DOHH2 (cell line): Measurements from ENCODE around the gene NSUN3.

Source experiments
- H3F3A ChIP-seq: fragments of 200-600 bp; sonication (generic), shearing (Covaris generic); 2 replicates; pipeline ENCODE4 v1.6.0; 2016; ENCODE audit warnings: antibody characterized with exemption, mild to moderate bottlenecking; ENCODE audit not compliant: control insufficient read depth, insufficient read depth
- H3K27ac ChIP-seq: fragments of 200-600 bp; sonication (generic); 2 replicates; pipeline ENCODE4 v1.5.1; 2014; ENCODE audit warnings: low read depth, mild to moderate bottlenecking, low read length, moderate library complexity
- H3K27me3 ChIP-seq: fragments of 200-600 bp; sonication (generic); 2 replicates; pipeline ENCODE4 v1.6.1; 2014; ENCODE audit warnings: mild to moderate bottlenecking, low read length, mixed read lengths; ENCODE audit not compliant: control insufficient read depth
- H3K36me3 ChIP-seq: fragments of 200-600 bp; sonication (generic); 2 replicates; pipeline ENCODE4 v1.6.1; 2014; ENCODE audit warnings: mild to moderate bottlenecking, low read length, moderate library complexity, mixed read lengths; ENCODE audit not compliant: control insufficient read depth
- H3K4me1 ChIP-seq: fragments of 200-600 bp; sonication (generic); 2 replicates; pipeline ENCODE4 v1.6.1; 2014; ENCODE audit warnings: mild to moderate bottlenecking, low read length, mixed read lengths; ENCODE audit not compliant: control insufficient read depth
- H3K4me2 ChIP-seq: fragments of 200-600 bp; sonication (generic); 2 replicates; pipeline ENCODE4 v1.6.0; 2014; ENCODE audit warnings: mild to moderate bottlenecking, low read length, moderate library complexity
- H3K4me3 ChIP-seq: fragments of 200-600 bp; sonication (generic); 2 replicates; pipeline ENCODE4 v1.5.1; 2014; ENCODE audit warnings: mild to moderate bottlenecking, low read length, mixed read lengths
- H3K79me2 ChIP-seq: fragments of 200-600 bp; sonication (generic); 2 replicates; pipeline ENCODE4 v1.6.1; 2014; ENCODE audit warnings: mild to moderate bottlenecking, low read length, mixed read lengths; ENCODE audit not compliant: control insufficient read depth
- H3K9me2 ChIP-seq: fragments of 200-600 bp; sonication (generic); replicated peaks from 2 replicates; pipeline ENCODE4 v1.6.1; 2014; ENCODE audit warnings: mild to moderate bottlenecking, low read length, mixed read lengths; ENCODE audit not compliant: control insufficient read depth
- H3K9me3 ChIP-seq: fragments of 200-600 bp; sonication (generic); 2 replicates; pipeline ENCODE4 v1.6.1; 2014; ENCODE audit warnings: antibody characterized with exemption, low read length, mixed read lengths; ENCODE audit not compliant: control insufficient read depth, insufficient read depth
- H4K20me1 ChIP-seq: fragments of 200-600 bp; sonication (generic); 2 replicates; pipeline ENCODE4 v1.6.0; 2014; ENCODE audit warnings: low read depth, mild to moderate bottlenecking, antibody characterized with exemption, low read length, moderate library complexity; ENCODE audit not compliant: control insufficient read depth, insufficient read depth
- CTCF ChIP-seq: fragments of 200-600 bp; sonication (generic); IDR thresholded peaks from one replicate; pipeline ENCODE4 v1.5.1; 2014; ENCODE audit warnings: antibody characterized with exemption, mild to moderate bottlenecking, low read depth, low read length; ENCODE audit not compliant: poor library complexity, severe bottlenecking
- EZH2phosphoT487 ChIP-seq: fragments of 200-600 bp; sonication (generic); IDR thresholded peaks from 2 replicates; pipeline ENCODE4 v1.6.1; 2017; ENCODE audit warnings: borderline replicate concordance, mild to moderate bottlenecking, antibody characterized with exemption, low read length, moderate library complexity, mixed read lengths

Gene NSUN3

DNA sequence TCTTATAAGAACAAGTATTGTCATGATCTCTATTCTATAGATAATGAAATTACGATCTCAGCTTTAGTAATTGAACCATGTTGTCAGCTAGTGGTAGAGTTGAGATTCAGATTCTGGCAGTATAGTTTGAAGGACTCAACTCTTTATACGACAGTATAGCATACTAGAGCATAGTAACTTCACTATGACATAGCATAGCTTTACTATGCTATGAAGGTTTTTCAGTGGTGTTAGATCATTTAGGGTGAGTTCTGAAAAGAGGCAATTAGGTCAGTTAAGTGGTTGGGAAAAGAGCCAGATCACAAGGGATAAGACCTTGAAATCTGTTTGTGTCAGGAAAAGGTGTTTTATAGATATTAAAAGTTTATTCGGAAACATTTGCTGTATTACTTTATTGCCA is 42.6 kb upstream of the NSUN3 start:
- Histone ChIP-seq H3K4me1 (no peaks in the 10 kb centered on the region), H4K20me1 (no peaks in the 10 kb centered on the region), H3F3A (no peaks in the 10 kb centered on the region), H3K79me2 (no peaks in the 10 kb centered on the region), H3K9me2 (no peaks in the 10 kb centered on the region), H3K4me3 (no peak overlapping the region), H3K36me3 (no peaks in the 10 kb centered on the region), H3K27ac (no peak overlapping the region), H3K27me3 (no peaks in the 10 kb centered on the region), H3K9me3 (no peaks in the 10 kb centered on the region), H3K4me2 (no peak overlapping the region)
- TF ChIP-seq EZH2phosphoT487: no peak
- TF ChIP-seq CTCF: no peak

- TF ChIP-seq EZH2phosphoT487 (no peak), CTCF (no peak)
- H3K4me1 ChIP-seq: no peaks in the 10 kb centered on the region
- H3K27me3 ChIP-seq: no peaks in the 10 kb centered on the region
- no peaks in the 10 kb centered on the region for H3K9me3 ChIP-seq
- H3K9me2 ChIP-seq: no peaks in the 10 kb centered on the region
- no peak overlapping the region for H3K4me2 ChIP-seq
- H3K27ac ChIP-seq: no peak overlapping the region
- no peaks in the 10 kb centered on the region for H3F3A ChIP-seq
- H3K36me3 ChIP-seq: no peaks in the 10 kb centered on the region
- H3K4me3 ChIP-seq: no peak overlapping the region
- no peaks in the 10 kb centered on the region for H3K79me2 ChIP-seq
- H4K20me1 ChIP-seq: no peaks in the 10 kb centered on the region
Observed at GRCh38 chr3:94024385-94024784, 38.5 kb upstream of the NSUN3 start.

- no peak for TF ChIP-seq EZH2phosphoT487
- TF ChIP-seq CTCF: no peak
- Histone ChIP-seq H3K27ac (no peak overlapping the region), H3K4me2 (no peak overlapping the region), H3K9me3 (no peaks in the 10 kb centered on the region), H3K9me2 (no peaks in the 10 kb centered on the region), H3K27me3 (no peaks in the 10 kb centered on the region), H3K4me3 (no peak overlapping the region), H3K4me1 (no peaks in the 10 kb centered on the region), H3K36me3 (no peaks in the 10 kb centered on the region), H4K20me1 (no peaks in the 10 kb centered on the region), H3K79me2 (no peaks in the 10 kb centered on the region), H3F3A (no peaks in the 10 kb centered on the region)
Observed at GRCh38 chr3:94026623-94027022, 36.2 kb upstream of the NSUN3 start.
